Keratinocyte (primary cell): Measurements from ENCODE around the gene NEUROG3.

ENCODE experiments used
- EZH2 ChIP-seq: IDR thresholded peaks from one replicate; pipeline ENCODE4 v1.6.1; 2012; ENCODE audit warnings: inconsistent platforms, mild to moderate bottlenecking, low read length, moderate library complexity
- TF ChIP-seq, protein P1 (sequence below), 3 experiments: IDR thresholded peaks in 1 of 3; conservative IDR thresholded peaks in 1 of 3; optimal IDR thresholded peaks in 1 of 3; 2 replicates in 2 of 3; 3 replicates in 1 of 3; pipeline versions ENCODE3 to v1.5.1; 2011; ENCODE audit warnings: low read length in 3 of 3, mild to moderate bottlenecking in 3 of 3, moderate library complexity in 2 of 3, control low read depth in 1 of 3, inconsistent platforms in 1 of 3; ENCODE audit not compliant: insufficient read depth in 2 of 3; ENCODE audit errors: extremely low read depth in 1 of 3

GRCh38 chr10:69588358-69588757, 15.1 kb upstream of the NEUROG3 start:
- TF ChIP-seq, protein P1, sequence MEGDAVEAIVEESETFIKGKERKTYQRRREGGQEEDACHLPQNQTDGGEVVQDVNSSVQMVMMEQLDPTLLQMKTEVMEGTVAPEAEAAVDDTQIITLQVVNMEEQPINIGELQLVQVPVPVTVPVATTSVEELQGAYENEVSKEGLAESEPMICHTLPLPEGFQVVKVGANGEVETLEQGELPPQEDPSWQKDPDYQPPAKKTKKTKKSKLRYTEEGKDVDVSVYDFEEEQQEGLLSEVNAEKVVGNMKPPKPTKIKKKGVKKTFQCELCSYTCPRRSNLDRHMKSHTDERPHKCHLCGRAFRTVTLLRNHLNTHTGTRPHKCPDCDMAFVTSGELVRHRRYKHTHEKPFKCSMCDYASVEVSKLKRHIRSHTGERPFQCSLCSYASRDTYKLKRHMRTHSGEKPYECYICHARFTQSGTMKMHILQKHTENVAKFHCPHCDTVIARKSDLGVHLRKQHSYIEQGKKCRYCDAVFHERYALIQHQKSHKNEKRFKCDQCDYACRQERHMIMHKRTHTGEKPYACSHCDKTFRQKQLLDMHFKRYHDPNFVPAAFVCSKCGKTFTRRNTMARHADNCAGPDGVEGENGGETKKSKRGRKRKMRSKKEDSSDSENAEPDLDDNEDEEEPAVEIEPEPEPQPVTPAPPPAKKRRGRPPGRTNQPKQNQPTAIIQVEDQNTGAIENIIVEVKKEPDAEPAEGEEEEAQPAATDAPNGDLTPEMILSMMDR (optimal IDR thresholded peaks at IDR 0.05 in 1 of 3, IDR thresholded peaks at IDR 0.05 in 1 of 3, conservative IDR thresholded peaks at IDR 0.05 in 1 of 3; ENCODE audit: extremely low read depth in 1 of 3, insufficient read depth in 2 of 3, low read length in 3 of 3) = peak in 1 of 3 experiments; percentile 0
- no peak for TF ChIP-seq EZH2
